Measurements from ENCODE around the gene PCDHA12. TPM values are rescaled to one million over a fixed set of nuclear protein-coding genes. Genes with fewer than 3 reads are reported as not detected.
A peak's percentile ranks its signal among the peaks of the same experiment; 100 is the strongest.
"Not testable (repeated sequence)": the region's sequence is repeated elsewhere in the genome, so short reads cannot be mapped to it uniquely, and the experiment has no call there.

PCDHA12 gene
- total and polyA plus RNA-seq, 7 donors = 0.06 to 0.71 (median 0.52) TPM; not detected in 3

DNA sequence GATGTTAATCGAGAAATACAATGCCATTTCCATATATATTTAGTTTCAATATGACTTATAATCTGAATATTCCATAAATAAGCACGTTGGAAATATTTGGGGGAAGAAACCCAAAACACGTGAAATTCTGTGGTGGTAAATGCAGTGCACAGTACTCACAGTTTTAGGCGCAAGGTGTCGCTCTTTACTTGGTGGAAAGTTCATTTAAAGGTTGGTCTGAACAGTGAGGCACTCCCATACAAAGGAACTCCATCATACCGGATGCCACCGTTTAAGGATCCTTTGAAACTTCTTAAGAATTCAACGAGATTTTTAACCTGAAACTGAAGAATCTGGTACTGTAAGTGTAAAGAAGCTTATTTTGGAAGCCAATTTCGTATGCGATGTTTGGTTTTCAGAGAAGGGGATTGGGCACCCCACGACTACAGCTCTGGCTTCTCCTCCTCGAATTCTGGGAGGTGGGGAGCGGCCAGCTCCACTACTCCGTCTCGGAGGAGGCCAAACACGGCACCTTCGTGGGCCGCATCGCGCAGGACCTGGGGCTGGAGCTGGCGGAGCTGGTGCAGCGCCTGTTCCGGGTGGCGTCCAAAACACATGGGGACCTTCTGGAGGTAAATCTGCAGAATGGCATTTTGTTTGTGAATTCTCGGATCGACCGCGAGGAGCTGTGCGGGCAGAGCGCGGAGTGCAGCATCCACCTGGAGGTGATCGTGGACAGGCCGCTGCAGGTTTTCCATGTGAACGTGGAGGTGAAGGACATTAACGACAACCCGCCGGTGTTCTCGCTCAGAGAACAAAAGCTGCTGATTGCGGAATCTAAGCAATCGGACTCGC, 6.2 kb upstream of the PCDHA12 start, which contains the start of gene PCDHA11:
Gene PCDHA11, plus strand, starts transcription at position 237 of the 834 bp plus-strand sequence. Its CDS starts 147 bp downstream, at position 384.
- Histone ChIP-seq H3K4me3 (peak within 1 kb of the TSS in 1 of 4 donors; percentile 12), H3K9me3 (peaks cover 12 to 24% (median 16%) of the 10 kb centered on the region in 4 donors), H3K36me3 (no peaks in the 10 kb centered on the region), H3K27me3 (peaks cover 0 to 49% (median 18%) of the 10 kb centered on the region in 3 donors), H3K27ac (no peak within 1 kb of the TSS), H3K4me1 (no peaks in the 10 kb centered on the region)
- WGBS, 2 donors = 21 to 45% methylated on average over 41 of the region's 41 CpGs
- intact Hi-C loops (cut with DNase I) = no loop called here
- no peak for TF ChIP-seq POLR2A (IDR thresholded peaks at IDR 0.05)
- TF ChIP-seq POLR2AphosphoS5 (IDR thresholded peaks at IDR 0.05) = no peak
- TF ChIP-seq EP300 (IDR thresholded peaks at IDR 0.05) = no peak
- TF ChIP-seq CTCF (IDR thresholded peaks at IDR 0.05) = no peak
- no peak for DNase-seq

- WGBS, 2 donors = 60 to 66% methylated on average over 5 of the region's 5 CpGs
- intact Hi-C loops (cut with DNase I) = no loop called here
- no peak for TF ChIP-seq CTCF (IDR thresholded peaks at IDR 0.05)
- TF ChIP-seq EP300 (IDR thresholded peaks at IDR 0.05) = no peak
- no peak for TF ChIP-seq POLR2AphosphoS5 (IDR thresholded peaks at IDR 0.05)
- no peak for TF ChIP-seq POLR2A (IDR thresholded peaks at IDR 0.05)
- peaks cover 0 to 53% (median 18%) of the 10 kb centered on the region in 3 donors for H3K27me3 ChIP-seq
- H3K27ac ChIP-seq = no peak overlapping the region
- no peaks in the 10 kb centered on the region for H3K36me3 ChIP-seq
- peak overlapping the region in 1 of 4 donors; percentile 12 for H3K4me3 ChIP-seq
- no peaks in the 10 kb centered on the region for H3K4me1 ChIP-seq
- H3K9me3 ChIP-seq = peaks cover 12 to 24% (median 16%) of the 10 kb centered on the region in 4 donors
- DNase-seq = no peak
Measured at GRCh38 chr5:140869555-140869886, 5.6 kb upstream of the PCDHA12 start.

- 59 to 81% methylated on average over 114 of the region's 114 CpGs for WGBS, 2 donors
- Histone ChIP-seq H3K27me3 (peaks cover 0 to 63% (median 18%) of the 10 kb centered on the region in 3 donors), H3K36me3 (no peaks in the 10 kb centered on the region), H3K9me3 (peaks cover 12 to 28% (median 17%) of the 10 kb centered on the region in 4 donors), H3K4me1 (no peaks in the 10 kb centered on the region), H3K27ac (no peak overlapping the region), H3K4me3 (no peak overlapping the region)
- intact Hi-C loops (cut with DNase I) = no loop called here
- TF ChIP-seq EP300 (IDR thresholded peaks at IDR 0.05) (no peak), POLR2AphosphoS5 (IDR thresholded peaks at IDR 0.05) (no peak), POLR2A (IDR thresholded peaks at IDR 0.05) (no peak)
- DNase-seq = no peak
Measured at GRCh38 chr5:140870221-140871201, 4.6 kb upstream of the PCDHA12 start.

DNA sequence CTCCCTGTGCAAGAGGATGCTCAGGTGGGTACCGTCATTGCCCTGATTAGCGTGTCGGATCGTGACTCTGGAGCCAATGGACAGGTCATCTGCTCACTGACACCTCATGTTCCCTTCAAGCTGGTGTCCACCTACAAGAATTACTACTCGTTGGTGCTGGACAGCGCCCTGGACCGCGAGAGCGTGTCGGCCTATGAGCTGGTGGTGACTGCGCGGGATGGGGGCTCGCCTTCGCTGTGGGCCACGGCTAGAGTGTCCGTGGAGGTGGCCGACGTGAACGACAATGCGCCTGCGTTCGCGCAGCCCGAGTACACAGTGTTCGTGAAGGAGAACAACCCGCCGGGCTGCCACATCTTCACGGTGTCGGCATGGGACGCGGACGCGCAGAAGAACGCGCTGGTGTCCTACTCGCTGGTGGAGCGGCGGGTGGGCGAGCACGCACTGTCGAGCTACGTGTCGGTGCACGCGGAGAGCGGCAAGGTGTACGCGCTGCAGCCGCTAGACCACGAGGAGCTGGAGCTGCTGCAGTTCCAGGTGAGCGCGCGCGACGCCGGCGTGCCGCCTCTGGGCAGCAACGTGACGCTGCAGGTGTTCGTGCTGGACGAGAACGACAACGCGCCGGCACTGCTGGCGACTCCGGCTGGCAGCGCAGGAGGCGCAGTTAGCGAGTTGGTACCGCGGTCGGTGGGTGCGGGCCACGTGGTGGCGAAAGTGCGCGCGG, 1.6 kb downstream of the PCDHA12 start:
- 52 to 81% methylated on average over 80 of the region's 80 CpGs for WGBS, 2 donors
- peaks cover 8 to 25% (median 14%) of the 10 kb centered on the region in 4 donors for H3K9me3 ChIP-seq
- H3K4me1 ChIP-seq; H3K4me3 ChIP-seq; H3K36me3 ChIP-seq; DNase-seq; H3K27ac ChIP-seq; intact Hi-C loops (cut with DNase I): not testable (repeated sequence)
- peaks cover 0 to 85% (median 5%) of the 10 kb centered on the region in 3 donors for H3K27me3 ChIP-seq

DNA sequence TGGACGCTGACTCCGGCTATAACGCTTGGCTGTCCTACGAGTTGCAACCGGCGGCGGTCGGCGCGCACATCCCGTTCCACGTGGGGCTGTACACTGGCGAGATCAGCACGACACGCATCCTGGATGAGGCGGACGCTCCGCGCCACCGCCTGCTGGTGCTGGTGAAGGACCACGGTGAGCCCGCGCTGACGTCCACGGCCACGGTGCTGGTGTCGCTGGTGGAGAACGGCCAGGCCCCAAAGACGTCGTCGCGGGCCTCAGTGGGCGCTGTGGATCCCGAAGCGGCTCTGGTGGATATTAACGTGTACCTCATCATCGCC, 2.1 kb downstream of the PCDHA12 start:
- H3K27me3 ChIP-seq = peaks cover 0 to 87% (median 10%) of the 10 kb centered on the region in 3 donors
- DNase-seq = no peak
- no peaks in the 10 kb centered on the region for H3K36me3 ChIP-seq
- WGBS, 2 donors = 55 to 80% methylated on average over 37 of the region's 37 CpGs
- intact Hi-C loops (cut with DNase I) = no loop called here
- H3K4me3 ChIP-seq = no peak overlapping the region
- H3K4me1 ChIP-seq = no peaks in the 10 kb centered on the region
- no peak for TF ChIP-seq EP300 (IDR thresholded peaks at IDR 0.05)
- TF ChIP-seq POLR2AphosphoS5 (IDR thresholded peaks at IDR 0.05) = no peak
- no peak for TF ChIP-seq CTCF (IDR thresholded peaks at IDR 0.05)
- TF ChIP-seq POLR2A (IDR thresholded peaks at IDR 0.05) = no peak
- H3K9me3 ChIP-seq = peaks cover 8 to 27% (median 16%) of the 10 kb centered on the region in 4 donors
- H3K27ac ChIP-seq = no peak overlapping the region
